ENCODE measurements around the gene ATF2.

GRCh38 chr2:175026385-175026784 is 141.6 kb downstream of the ATF2 start:
- TF ChIP-seq CTCF (IDR thresholded peaks at IDR 0.05): no peak
- no peak for TF ChIP-seq EZH2 (IDR thresholded peaks at IDR 0.05; ENCODE audit: borderline replicate concordance, insufficient read depth, low read depth, low read length, poor library complexity, severe bottlenecking)
